SKM-1 treated with dmso at 0.1 percent for 144 hours (cell line): ENCODE measurements around the gene FBXL13.
"Not testable (repeated sequence)": the region's sequence is repeated elsewhere in the genome, so short reads cannot be mapped to it uniquely, and the experiment has no call there.

Experiments
- DNase-seq: peaks from one replicate; lab custom pipeline; 2025; ENCODE audit not compliant: unreplicated experiment; lab: John Stamatoyannopoulos, UW

FBXL13 gene

DNA sequence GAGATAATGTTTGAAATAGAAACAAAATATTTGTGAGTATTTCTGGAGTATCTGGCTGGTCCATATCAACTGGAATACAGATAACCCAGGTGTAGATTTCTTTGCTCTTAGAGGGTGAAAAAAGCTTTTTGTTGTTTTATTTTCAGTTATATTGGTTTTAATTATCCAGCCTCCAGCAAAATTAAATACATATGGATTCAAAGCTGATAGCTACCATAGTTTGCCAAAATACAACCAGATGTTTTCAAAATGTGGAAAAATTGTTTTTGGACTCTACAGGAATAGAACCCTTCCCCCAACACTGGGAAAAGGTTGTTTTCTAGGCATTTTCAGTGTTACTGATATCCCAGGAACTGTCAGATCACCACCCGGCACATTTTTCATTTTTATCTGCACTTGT, 131.7 kb downstream of the FBXL13 start:
- no peak for DNase-seq

DNA sequence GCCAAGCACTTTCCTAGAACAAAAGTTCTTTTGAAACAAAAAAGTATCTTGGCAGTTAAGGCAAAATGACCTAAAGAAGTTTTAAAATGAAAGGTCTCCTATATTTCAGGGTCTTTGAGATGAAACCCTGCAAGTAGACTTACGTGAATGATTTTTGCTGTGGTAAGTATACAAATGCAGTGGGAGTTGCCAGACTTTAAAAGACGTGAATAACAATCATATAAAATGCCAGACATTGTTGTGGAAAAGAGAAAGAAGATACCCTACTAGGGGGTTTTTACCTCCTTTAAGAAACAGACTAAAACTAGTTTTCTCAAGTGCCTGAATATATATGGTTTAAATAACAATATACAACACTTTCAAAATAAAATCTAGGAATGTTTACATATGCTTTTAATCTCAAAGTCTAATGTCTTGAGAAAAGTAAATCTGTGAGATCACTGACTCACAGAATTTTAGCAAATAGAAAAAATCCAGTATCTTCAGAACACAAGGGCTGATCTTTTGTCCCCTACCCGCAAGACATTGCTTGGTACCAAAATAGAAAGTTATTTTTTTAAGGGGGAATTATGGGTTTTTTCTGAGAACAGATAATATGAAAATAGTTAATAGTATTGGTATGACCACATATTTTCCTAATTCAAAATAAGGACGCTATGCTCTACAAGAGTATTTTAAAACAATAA, 132.3 kb downstream of the FBXL13 start:
- no peak for DNase-seq

DNA sequence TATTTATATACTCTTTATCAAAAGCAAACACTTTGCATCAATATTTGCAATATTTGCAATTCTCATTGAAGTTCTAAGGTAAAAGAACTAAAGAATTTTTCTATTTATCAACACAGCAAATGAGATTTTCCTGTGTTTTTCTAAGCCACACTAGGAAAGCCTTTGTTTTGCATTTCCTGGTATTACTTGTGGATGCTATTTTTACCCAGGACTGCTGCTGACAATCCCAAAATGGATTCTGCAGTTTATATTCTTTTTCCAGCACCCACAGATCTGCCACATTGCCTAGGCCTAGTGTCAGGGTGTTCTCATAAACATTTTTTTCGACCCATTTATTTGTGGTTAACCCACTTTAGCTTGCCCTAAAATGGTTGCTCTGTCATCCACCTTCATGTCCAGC, 135.9 kb downstream of the FBXL13 start:
- no peak for DNase-seq

DNA sequence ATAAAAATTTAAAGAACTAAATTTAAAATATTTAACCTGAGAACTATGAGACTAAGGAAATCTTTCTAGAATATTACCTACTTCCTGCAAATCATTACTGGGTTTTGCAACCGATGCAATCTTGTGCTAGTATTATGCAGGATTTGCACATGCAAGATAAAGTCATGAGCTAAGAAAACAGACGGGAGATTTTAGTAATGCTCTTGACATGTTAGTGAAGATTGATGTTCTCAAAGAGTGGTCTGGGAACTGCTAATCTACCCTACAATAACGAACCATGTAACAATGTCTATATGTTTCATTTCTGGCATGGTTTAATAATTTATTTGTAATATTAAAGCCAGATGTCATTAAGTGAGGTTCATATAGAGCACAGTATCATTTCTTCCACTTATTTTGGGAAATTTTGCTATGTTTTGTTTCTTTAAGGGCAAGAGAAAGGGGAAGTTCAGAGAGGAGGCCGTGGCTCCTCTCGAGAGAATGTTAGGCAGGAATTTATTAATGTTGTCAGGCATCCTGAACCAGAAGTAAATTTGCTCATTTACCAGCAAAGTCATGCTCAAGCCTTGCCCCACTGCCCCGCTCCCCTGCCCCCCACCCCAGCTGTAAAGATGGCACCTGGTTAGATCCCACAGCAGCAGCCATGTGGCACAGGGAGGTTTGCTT, 139.0 kb downstream of the FBXL13 start:
- peak; percentile 44 for DNase-seq

DNA sequence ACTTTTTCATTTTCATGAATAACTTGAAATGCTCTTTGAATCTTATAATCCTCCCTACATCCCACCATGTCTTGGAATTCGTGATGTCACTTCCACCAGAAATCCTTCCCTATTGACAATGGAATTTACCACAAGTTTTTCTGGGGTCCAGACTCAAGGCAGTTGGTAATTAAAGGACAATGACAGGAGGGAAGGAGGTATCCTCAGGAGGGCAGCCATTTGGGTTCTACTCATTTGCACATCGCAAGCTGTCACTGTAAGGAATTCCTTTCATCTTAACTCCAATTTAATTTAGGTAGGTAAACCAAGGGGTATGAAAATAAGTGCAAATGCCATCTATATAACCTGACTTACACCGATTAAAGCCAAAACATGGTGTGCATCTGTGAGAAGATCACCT, 139.9 kb downstream of the FBXL13 start:
- no peak for DNase-seq

DNA sequence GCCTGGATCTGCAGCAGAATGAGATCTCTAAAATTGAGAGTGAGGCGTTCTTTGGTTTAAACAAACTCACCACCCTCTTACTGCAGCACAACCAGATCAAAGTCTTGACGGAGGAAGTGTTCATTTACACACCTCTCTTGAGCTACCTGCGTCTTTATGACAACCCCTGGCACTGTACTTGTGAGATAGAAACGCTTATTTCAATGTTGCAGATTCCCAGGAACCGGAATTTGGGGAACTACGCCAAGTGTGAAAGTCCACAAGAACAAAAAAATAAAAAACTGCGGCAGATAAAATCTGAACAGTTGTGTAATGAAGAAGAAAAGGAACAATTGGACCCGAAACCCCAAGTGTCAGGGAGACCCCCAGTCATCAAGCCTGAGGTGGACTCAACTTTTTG, 140.4 kb downstream of the FBXL13 start:
- no peak for DNase-seq

DNA sequence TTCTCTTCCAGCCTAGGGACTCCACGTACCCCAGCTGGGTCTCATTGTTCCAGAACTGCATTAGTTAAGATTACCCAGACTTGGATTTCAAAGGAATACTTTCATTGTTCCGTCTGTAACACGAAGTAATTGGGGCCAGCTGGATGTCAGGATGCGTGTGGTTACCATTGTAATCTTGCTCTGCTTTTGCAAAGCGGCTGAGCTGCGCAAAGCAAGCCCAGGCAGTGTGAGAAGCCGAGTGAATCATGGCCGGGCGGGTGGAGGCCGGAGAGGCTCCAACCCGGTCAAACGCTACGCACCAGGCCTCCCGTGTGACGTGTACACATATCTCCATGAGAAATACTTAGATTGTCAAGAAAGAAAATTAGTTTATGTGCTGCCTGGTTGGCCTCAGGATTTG, 140.8 kb downstream of the FBXL13 start:
- DNase-seq, result no peak

DNA sequence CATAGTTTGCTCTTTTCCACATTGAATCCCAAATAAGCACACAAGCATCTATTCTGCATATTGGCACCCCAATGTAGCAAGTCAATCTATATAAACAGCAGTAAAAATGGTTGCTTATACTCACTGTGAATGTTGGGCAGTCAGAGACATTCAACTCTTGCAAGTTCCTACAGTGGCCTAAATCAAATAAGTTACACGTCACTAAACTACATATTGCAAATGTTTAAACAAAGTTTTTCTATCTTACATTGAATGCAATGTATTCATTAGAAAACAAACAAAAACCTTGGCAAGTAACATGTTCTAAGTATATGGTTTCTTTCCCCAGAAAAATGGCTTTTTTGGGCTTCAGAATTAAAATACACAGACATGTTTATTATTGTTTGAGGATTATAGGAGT, 142.8 kb downstream of the FBXL13 start:
- DNase-seq, result no peak

DNA sequence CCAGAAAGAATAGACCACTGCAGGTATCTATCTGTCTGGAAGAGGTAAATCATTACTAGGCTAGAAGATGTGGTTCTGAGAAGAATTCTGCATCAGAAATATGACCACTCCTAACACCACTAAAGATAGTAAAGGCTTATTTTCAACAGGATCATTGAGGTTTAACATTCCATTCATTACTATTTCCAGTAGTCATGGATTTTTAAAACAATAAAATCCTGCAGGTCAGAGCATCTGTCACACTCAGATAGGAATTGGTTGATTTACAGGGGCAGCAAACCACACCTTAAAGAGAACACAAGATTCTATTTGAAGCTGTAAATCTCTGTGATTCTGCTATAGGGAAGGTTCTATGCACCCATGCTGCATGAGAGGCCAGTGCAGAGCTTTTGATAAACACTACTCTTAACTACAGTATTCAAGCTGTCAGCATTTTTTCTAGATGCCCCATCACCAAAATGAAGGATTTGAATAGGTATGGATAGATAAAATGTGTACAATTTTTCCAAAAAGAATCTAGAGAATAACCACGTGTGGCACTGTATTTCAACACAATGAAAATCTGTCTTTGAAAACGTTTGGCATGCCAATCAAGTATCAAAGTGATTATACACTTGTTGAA, 147.2 kb downstream of the FBXL13 start:
- DNase-seq, result no peak

DNA sequence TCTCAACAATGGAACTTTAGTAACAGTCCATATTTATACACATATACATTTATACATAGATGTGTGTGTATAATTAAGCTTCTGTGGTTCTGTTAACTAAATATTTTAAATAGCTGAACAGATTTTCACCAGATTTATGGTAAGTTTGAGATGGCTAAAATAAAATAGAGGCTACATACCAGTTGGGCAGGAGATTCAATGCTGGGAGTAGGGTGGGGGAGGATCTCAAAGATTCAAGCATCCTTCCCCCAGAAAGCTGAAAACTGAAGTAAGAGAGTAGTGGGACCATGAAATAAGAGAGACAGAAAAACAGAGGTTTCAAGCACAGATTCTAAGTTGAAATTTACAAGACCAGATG, 147.8 kb downstream of the FBXL13 start:
- no peak for DNase-seq

DNA sequence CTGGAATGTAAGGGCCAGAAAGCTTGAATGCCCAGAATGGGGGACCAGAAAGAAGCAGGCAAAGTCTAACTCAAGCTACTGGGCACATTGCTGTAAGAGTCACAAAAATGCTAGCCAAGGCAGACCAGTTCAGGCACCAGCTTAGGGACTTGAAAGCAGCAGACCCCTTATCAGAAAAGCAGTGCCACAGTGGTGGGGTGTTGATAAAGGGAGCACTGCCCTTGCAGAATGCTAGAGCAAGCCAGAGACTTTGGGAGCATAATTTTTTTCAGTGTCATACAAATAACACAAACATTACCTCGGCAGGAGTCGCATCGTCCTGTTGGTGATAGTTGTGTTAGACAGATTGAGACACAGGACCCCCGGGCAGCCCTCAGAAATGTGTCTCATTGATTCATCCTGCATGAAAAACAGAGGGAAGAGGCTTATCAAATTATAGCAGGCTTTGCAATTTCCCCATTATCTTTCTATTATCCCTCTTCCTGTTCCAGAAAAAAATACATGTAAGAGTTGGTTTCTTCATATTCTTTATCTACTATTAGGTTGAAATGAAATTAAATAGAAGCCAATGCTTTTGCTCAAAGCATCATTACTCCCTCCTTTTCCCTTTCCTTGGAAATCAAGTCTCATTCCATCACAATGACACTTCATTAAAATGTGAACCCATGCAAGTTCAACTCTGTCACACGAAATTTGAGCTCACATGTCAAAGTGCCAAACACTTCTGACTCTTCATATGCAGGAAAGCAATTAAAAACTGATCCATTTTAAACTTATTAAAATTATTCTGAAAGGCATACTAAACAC, 148.4 kb downstream of the FBXL13 start:
- no peak for DNase-seq

DNA sequence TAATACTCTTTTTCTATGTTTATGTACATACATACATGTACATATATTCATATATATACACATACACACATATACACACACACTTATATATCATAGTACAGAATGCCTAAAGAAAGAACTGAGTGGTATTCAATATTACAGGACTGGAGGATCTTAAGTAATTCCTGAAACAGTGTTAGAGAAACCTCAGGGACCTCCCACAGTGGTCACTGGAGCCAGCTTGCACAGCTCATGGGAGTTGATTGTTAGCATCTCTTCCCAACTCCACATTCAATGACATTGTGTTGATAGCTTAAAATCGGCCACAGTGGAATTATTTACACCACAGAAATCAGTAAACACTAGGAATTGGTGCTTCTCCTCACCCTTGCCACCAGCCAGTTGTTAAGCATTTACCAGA, 155.8 kb downstream of the FBXL13 start:
- DNase-seq, result no peak

DNA sequence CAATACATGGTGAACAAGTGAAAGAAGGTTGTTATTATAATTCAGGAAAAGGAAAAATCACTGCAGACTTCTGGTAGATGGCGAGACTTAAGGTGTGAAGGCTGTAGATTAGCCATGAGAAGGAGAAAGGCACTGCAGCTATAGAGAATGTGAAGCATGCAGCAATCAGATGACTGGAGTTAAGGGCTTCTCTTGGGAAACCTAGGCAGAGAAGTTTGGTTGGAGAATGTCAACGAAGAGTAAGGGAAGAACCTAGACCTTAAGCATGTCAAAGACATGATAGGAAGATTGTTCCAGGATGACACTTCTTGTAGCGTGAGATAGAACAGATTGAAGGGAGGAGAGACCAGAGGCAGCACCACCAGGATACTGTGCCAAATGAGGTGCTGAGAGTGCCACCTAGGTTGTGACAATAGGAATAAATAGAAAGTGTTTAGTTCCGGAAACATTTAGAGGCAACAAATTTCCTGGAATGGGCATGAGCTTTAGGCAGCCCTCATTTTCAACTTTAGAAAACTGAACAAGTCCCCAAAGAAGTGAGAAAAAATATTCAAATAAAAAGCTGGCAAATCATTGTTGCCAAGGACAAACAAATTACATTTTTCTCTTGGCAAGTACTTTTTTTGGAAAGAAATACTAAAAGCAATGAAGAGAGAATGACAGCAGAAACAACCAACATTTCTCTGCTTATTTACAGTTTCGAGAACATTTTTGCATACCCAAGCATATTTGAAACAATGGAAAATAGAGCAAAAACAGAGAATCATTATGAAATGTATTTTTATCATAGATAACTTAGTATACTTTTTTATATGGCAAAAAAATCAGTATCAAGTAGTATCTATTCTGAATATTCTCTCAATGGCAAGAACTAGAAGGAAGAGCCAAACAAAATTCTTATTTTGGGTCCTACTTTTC, 156.9 kb downstream of the FBXL13 start:
- DNase-seq, result no peak

DNA sequence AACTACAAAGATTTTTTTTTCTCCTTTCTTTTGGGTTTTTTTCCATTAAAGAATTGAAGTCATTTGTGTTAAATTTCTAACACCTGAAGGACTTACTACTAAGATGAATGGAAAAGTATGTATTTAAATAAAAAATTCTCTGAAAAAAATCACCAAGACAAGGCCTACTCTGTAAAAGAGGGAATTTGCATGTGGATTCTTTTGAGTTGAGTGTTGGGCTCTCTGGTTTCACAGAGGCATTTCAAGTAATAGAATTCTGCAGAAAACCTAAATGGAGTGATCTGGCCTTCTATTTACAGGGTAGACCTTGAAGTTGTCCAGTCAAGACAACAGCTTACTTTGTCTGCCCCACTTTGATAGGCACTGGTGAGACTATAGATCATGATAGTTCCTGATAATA, 157.7 kb downstream of the FBXL13 start:
- no peak for DNase-seq

DNA sequence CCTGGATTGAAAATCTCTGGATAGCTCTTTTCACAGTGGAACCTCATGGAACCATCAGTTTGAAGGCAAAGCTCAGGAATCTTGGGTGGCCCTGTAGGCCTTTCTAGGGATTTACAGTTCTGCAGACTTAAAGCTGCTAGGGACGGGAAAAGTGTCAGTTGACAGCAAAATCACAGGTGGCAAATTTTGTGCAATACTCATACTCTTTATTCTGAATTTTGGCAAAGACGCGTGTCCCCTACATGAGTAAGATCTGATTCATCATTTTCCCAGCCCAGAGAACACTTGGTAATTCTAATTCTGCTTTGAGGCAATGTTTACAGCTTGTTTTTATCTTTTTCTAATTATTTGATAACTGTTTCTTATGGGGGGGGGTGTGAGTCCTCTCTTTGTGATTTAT, 158.2 kb downstream of the FBXL13 start:
- DNase-seq, result no peak

DNA sequence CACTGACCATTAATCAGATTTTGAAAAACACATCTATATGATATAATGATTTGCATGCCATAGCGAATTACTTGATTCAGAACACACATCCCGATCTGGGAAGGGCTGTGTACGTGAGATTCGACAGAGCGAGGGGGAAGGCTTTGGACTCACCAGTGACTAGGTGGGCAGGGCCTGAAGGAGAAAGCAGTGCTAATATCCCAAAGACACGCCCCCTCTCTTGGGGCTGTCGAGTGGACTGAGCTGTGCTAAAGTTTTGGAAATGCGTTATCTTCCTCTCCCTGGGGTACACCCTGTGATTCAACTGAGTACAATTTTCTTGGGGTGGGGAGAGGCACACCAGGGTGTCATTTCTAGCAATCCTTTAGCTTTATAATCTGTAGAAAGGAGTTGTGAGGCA, 160.0 kb downstream of the FBXL13 start:
- DNase-seq, result no peak

DNA sequence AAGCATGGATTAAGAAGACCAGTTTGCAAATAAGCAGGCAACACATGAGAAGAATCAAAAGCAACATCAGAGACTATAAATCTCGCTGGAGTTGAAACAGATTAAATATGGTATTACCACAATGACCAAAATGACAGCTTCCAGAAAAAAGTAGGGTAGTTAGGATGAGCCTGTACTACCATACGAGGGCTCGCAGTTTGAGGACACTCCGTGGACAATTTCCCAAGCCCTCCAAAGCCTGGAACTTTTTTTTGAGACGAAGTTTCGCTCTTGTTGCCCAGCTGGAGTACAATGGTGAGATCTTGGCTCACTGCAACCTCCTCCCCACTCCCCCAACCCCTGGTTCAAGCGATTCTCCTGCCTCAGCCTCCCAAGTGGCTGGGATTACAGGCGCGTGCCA, 160.8 kb downstream of the FBXL13 start:
- DNase-seq, result no peak

DNA sequence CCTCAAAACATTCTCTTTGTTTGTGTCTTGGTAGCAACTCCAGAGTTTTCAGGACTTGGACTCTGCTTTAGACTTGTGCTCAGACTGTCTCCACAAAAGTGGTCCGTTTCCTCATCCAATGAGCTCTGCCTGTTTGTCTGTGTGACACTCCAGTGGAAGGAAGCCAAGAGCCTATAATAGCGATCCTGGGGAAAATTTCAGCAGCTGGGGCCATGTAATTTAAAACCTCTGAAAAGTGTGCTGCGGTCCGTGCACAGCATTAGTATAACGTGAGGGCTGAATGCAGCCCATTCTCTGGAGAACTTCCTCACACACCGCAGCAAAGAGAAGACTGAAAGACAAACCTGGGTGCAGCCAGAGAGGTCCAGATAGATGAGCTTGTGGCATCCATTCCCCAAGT, 161.9 kb downstream of the FBXL13 start, which contains the start of gene LRRC17:
Gene LRRC17, plus strand, starts transcription at position 259 of the 400 bp plus-strand sequence. CDS start 20,914 bp downstream, outside the sequence.
- no peak for DNase-seq

DNA sequence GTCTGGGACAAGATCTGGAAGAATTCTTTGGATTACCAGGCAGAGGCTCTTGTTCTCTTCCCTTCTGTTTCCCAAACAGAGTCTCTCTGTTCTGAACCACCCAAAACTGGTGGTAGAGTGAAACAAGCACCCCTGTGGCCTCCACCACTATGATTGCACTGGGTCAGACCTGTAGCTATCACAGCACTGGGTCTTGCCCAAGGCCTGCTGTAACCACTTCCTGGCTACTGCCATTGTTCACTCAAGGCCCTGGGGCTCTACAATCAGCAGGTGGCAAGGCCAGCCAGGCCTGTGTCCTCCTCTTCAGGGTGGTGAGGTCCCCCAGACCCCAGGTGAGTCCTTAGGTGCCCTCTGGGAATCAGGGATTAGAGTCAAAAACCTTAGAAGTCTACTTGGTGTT, 165.9 kb downstream of the FBXL13 start:
- DNase-seq, result peak; percentile 18

DNA sequence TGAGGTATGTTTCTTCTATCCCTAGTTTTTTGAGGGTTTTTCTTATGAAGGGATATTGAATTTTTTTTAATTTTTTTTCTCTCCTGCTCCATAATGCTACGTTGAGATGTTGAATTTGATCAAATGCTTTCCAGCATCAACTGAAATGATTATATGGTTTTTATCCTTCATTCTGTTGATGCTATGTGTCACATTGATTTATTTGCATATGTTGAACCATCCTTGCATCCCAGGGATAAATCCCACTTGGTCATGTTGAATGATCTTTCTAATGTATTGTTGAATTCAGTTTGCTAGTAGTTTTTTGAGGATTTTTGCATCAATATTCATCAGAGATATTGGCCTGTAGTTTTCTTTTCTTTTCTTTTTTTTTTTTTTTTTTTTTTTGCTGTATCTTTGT, 171.0 kb downstream of the FBXL13 start:
- DNase-seq, result not testable (repeated sequence)

DNA sequence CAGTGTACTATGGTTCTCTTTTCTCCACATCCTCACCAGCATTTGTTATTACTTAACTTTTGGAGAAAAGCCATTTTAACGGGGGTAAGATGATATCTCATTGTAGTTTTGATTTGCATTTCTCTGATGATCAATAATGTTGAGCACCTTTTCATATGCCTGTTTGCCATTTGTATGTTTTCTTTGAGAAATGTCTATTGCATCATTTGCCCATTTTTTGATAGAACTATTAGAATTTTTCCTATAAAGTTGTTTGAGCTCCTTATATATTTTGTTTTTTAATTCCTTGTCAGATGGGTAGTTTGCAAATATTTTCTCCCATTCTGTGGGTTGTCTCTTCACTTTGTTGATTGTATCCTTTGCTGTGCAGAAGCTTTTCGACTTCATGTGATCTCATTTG, 172.5 kb downstream of the FBXL13 start:
- DNase-seq, result not testable (repeated sequence)
